GM23338 (cell line): ENCODE data around the gene NUB1. TPM values are rescaled to one million over a fixed set of nuclear protein-coding genes. Genes with fewer than 3 reads are reported as not detected.

Experiments
- EZH2 ChIP-seq: fragments of 200-600 bp; sonication (generic); IDR thresholded peaks from one replicate; pipeline ENCODE4 v1.8.0; 2017; ENCODE audit warnings: antibody characterized with exemption, mild to moderate bottlenecking, low read depth; ENCODE audit not compliant: unreplicated experiment
- STAT1 ChIP-seq: IDR thresholded peaks from one replicate; pipeline ENCODE4 v1.6.1; 2016; ENCODE audit warnings: antibody characterized with exemption; ENCODE audit not compliant: unreplicated experiment
- ZNF114 ChIP-seq: fragments of 250-450 bp; sonication (Bioruptor Pico); IDR thresholded peaks from 2 replicates; pipeline ENCODE4 v1.5.0; 2020; ENCODE audit warnings: mild to moderate bottlenecking, moderate library complexity
- ZNF331 ChIP-seq: fragments of 250-450 bp; sonication (Bioruptor Pico); IDR thresholded peaks from 2 replicates; pipeline ENCODE4 v1.5.0; 2020; ENCODE audit warnings: low read depth, mild to moderate bottlenecking, moderate library complexity
- polyA plus RNA-seq: library from polyadenylated mRNA; unstranded; fragments of >200 nt; fragmentation: Nextera tagmentation; extraction: Ambion mirVana; gene quantifications from 2 replicates; pipeline ENCODE4 v1.2.1, GENCODE V29; 2016
- total RNA-seq: library from RNA; depleted of rRNA; stranded (reverse); fragments of >200 nt; shearing (Covaris generic); gene quantifications from 2 replicates; pipeline ENCODE4 v1.2.3, GENCODE V29; 2014
- TF ChIP-seq, protein P1 (sequence below): fragments of 250-450 bp; sonication (Bioruptor Pico); IDR thresholded peaks from 2 replicates; pipeline ENCODE4 v1.5.0; 2020; ENCODE audit warnings: mild to moderate bottlenecking, moderate library complexity
- TF ChIP-seq, protein P2 (sequence below), 2 experiments: fragments of 200-600 bp in 1 of 2; sonication (generic) in 1 of 2; conservative IDR thresholded peaks; 2 replicates each; pipeline versions ENCODE4 v1.5.1 to v1.6.1; 2016 to 2017; ENCODE audit warnings: antibody characterized with exemption in 2 of 2, low read depth in 2 of 2, mild to moderate bottlenecking in 2 of 2, moderate library complexity in 1 of 2
- TF ChIP-seq, protein P3 (sequence below): IDR thresholded peaks from 2 replicates; pipeline ENCODE4 v1.6.1; 2016; ENCODE audit warnings: antibody characterized with exemption

NUB1 gene
- total and polyA plus RNA-seq, 2 experiments from 2014 or later: 31.8 to 42.3 TPM

GRCh38 chr7:151312831-151313809, 28.5 kb upstream of the NUB1 start (continued):
- TF ChIP-seq, protein P1, sequence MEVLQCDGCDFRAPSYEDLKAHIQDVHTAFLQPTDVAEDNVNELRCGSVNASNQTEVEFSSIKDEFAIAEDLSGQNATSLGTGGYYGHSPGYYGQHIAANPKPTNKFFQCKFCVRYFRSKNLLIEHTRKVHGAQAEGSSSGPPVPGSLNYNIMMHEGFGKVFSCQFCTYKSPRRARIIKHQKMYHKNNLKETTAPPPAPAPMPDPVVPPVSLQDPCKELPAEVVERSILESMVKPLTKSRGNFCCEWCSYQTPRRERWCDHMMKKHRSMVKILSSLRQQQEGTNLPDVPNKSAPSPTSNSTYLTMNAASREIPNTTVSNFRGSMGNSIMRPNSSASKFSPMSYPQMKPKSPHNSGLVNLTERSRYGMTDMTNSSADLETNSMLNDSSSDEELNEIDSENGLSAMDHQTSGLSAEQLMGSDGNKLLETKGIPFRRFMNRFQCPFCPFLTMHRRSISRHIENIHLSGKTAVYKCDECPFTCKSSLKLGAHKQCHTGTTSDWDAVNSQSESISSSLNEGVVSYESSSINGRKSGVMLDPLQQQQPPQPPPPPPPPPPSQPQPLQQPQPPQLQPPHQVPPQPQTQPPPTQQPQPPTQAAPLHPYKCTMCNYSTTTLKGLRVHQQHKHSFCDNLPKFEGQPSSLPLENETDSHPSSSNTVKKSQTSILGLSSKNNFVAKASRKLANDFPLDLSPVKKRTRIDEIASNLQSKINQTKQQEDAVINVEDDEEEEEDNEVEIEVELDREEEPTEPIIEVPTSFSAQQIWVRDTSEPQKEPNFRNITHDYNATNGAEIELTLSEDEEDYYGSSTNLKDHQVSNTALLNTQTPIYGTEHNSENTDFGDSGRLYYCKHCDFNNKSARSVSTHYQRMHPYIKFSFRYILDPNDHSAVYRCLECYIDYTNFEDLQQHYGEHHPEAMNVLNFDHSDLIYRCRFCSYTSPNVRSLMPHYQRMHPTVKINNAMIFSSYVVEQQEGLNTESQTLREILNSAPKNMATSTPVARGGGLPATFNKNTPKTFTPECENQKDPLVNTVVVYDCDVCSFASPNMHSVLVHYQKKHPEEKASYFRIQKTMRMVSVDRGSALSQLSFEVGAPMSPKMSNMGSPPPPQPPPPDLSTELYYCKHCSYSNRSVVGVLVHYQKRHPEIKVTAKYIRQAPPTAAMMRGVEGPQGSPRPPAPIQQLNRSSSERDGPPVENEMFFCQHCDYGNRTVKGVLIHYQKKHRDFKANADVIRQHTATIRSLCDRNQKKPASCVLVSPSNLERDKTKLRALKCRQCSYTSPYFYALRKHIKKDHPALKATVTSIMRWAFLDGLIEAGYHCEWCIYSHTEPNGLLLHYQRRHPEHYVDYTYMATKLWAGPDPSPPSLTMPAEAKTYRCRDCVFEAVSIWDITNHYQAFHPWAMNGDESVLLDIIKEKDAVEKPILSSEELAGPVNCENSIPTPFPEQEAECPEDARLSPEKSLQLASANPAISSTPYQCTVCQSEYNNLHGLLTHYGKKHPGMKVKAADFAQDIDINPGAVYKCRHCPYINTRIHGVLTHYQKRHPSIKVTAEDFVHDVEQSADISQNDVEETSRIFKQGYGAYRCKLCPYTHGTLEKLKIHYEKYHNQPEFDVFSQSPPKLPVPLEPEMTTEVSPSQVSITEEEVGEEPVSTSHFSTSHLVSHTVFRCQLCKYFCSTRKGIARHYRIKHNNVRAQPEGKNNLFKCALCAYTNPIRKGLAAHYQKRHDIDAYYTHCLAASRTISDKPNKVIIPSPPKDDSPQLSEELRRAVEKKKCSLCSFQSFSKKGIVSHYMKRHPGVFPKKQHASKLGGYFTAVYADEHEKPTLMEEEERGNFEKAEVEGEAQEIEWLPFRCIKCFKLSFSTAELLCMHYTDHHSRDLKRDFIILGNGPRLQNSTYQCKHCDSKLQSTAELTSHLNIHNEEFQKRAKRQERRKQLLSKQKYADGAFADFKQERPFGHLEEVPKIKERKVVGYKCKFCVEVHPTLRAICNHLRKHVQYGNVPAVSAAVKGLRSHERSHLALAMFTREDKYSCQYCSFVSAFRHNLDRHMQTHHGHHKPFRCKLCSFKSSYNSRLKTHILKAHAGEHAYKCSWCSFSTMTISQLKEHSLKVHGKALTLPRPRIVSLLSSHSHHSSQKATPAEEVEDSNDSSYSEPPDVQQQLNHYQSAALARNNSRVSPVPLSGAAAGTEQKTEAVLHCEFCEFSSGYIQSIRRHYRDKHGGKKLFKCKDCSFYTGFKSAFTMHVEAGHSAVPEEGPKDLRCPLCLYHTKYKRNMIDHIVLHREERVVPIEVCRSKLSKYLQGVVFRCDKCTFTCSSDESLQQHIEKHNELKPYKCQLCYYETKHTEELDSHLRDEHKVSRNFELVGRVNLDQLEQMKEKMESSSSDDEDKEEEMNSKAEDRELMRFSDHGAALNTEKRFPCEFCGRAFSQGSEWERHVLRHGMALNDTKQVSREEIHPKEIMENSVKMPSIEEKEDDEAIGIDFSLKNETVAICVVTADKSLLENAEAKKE (CRISPR knock-in tag): no peak
- TF ChIP-seq, protein P2, sequence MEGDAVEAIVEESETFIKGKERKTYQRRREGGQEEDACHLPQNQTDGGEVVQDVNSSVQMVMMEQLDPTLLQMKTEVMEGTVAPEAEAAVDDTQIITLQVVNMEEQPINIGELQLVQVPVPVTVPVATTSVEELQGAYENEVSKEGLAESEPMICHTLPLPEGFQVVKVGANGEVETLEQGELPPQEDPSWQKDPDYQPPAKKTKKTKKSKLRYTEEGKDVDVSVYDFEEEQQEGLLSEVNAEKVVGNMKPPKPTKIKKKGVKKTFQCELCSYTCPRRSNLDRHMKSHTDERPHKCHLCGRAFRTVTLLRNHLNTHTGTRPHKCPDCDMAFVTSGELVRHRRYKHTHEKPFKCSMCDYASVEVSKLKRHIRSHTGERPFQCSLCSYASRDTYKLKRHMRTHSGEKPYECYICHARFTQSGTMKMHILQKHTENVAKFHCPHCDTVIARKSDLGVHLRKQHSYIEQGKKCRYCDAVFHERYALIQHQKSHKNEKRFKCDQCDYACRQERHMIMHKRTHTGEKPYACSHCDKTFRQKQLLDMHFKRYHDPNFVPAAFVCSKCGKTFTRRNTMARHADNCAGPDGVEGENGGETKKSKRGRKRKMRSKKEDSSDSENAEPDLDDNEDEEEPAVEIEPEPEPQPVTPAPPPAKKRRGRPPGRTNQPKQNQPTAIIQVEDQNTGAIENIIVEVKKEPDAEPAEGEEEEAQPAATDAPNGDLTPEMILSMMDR (conservative IDR thresholded peaks at IDR 0.05; ENCODE audit: low read depth in 2 of 2): no peak
- no peak for TF ChIP-seq STAT1
- no peak for TF ChIP-seq EZH2
- TF ChIP-seq ZNF114 (CRISPR knock-in tag): no peak
- TF ChIP-seq, protein P3, sequence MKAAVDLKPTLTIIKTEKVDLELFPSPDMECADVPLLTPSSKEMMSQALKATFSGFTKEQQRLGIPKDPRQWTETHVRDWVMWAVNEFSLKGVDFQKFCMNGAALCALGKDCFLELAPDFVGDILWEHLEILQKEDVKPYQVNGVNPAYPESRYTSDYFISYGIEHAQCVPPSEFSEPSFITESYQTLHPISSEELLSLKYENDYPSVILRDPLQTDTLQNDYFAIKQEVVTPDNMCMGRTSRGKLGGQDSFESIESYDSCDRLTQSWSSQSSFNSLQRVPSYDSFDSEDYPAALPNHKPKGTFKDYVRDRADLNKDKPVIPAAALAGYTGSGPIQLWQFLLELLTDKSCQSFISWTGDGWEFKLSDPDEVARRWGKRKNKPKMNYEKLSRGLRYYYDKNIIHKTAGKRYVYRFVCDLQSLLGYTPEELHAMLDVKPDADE: no peak
- no peak for TF ChIP-seq ZNF331
